H9 (cell line): Measurements from ENCODE around the gene LIMS1. TPM values are rescaled to one million over a fixed set of nuclear protein-coding genes. Genes with fewer than 3 reads are reported as not detected.

Experiments
- DNase-seq: peaks from one replicate; pipeline ENCODE4 v3.0.0-alpha.2; 2017
- H2AFZ ChIP-seq: one replicate; pipeline ENCODE4 v1.6.1; 2013; ENCODE audit warnings: mild to moderate bottlenecking, low read length, control low read depth, moderate library complexity
- H2AK5ac ChIP-seq: 2 replicates; pipeline ENCODE4 v1.6.1; 2013; ENCODE audit warnings: low read length, control low read depth, mixed read lengths; ENCODE audit not compliant: insufficient read length
- H2BK120ac ChIP-seq: one replicate; pipeline ENCODE4 v1.6.1; 2013; ENCODE audit warnings: low read depth, mild to moderate bottlenecking, low read length, control low read depth, inconsistent platforms; ENCODE audit not compliant: poor library complexity, severe bottlenecking
- H2BK12ac ChIP-seq: 2 replicates; pipeline ENCODE4 v1.6.1; 2013; ENCODE audit warnings: low read length, control low read depth, mixed read lengths, low read depth; ENCODE audit not compliant: insufficient read length
- H2BK15ac ChIP-seq: 2 replicates; pipeline ENCODE4 v1.6.1; 2013; ENCODE audit warnings: low read depth, low read length, control low read depth
- H2BK20ac ChIP-seq: one replicate; pipeline ENCODE4 v1.6.1; 2013; ENCODE audit warnings: low read depth, mild to moderate bottlenecking, low read length, control low read depth, inconsistent platforms; ENCODE audit not compliant: poor library complexity, severe bottlenecking
- H2BK5ac ChIP-seq: 2 replicates; pipeline ENCODE4 v1.6.1; 2013; ENCODE audit warnings: low read length, control low read depth, mixed read lengths; ENCODE audit not compliant: insufficient read length
- H3K14ac ChIP-seq: 2 replicates; pipeline ENCODE4 v1.6.1; 2013; ENCODE audit warnings: low read length, control low read depth; ENCODE audit not compliant: insufficient read depth
- H3K18ac ChIP-seq: 2 replicates; pipeline ENCODE4 v1.6.1; 2013; ENCODE audit warnings: low read depth, mild to moderate bottlenecking, mixed read lengths, low read length, control low read depth; ENCODE audit not compliant: insufficient read length
- H3K23ac ChIP-seq: 2 replicates; pipeline ENCODE4 v1.6.1; 2013; ENCODE audit warnings: low read length, control low read depth, mixed read lengths, low read depth; ENCODE audit not compliant: insufficient read length
- H3K23me2 ChIP-seq: 2 replicates; pipeline ENCODE4 v1.6.1; 2013; ENCODE audit warnings: low read depth, mild to moderate bottlenecking, mixed read lengths, low read length, control low read depth; ENCODE audit not compliant: insufficient read length, poor library complexity, severe bottlenecking
- H3K27ac ChIP-seq: 2 replicates; pipeline ENCODE4 v1.5.1; 2013; ENCODE audit warnings: low read length, control low read depth, mixed read lengths, low read depth; ENCODE audit not compliant: insufficient read length
- H3K27me3 ChIP-seq: 2 replicates; pipeline ENCODE4 v1.6.1; 2013; ENCODE audit warnings: low read length, control low read depth, inconsistent platforms; ENCODE audit not compliant: insufficient read depth
- H3K4ac ChIP-seq: 2 replicates; pipeline ENCODE4 v1.6.1; 2013; ENCODE audit warnings: low read depth, mild to moderate bottlenecking, control low read depth, inconsistent platforms, low read length, moderate library complexity
- H3K4me1 ChIP-seq: 2 replicates; pipeline ENCODE4 v1.6.1; 2013; ENCODE audit warnings: low read length, control low read depth, inconsistent platforms; ENCODE audit not compliant: insufficient read depth
- H3K4me2 ChIP-seq: 2 replicates; pipeline ENCODE4 v1.6.1; 2013; ENCODE audit warnings: low read length, control low read depth, mixed read lengths; ENCODE audit not compliant: insufficient read length, insufficient read depth
- H3K56ac ChIP-seq: 2 replicates; pipeline ENCODE4 v1.6.1; 2013; ENCODE audit warnings: low read depth, mild to moderate bottlenecking, mixed read lengths, low read length, control low read depth; ENCODE audit not compliant: insufficient read length
- H3K79me1 ChIP-seq: 2 replicates; pipeline ENCODE4 v1.6.1; 2013; ENCODE audit warnings: low read depth, mild to moderate bottlenecking, moderate library complexity, low read length, control low read depth, inconsistent platforms; ENCODE audit not compliant: insufficient read depth, poor library complexity, severe bottlenecking
- H3K79me2 ChIP-seq: 2 replicates; pipeline ENCODE4 v1.6.1; 2013; ENCODE audit warnings: low read length, control low read depth, inconsistent platforms; ENCODE audit not compliant: insufficient read depth
- H3K9ac ChIP-seq: 2 replicates; pipeline ENCODE4 v1.6.1; 2013; ENCODE audit warnings: low read length, control low read depth, mixed read lengths; ENCODE audit not compliant: insufficient read length; ENCODE audit errors: extremely low read depth
- H3K9me3 ChIP-seq: one replicate; pipeline ENCODE4 v1.6.1; 2013; ENCODE audit warnings: low read depth, low read length, inconsistent platforms; ENCODE audit not compliant: control insufficient read depth
- H3T11ph ChIP-seq: one replicate; pipeline ENCODE4 v1.6.1; 2013; ENCODE audit warnings: mild to moderate bottlenecking, low read length, control low read depth, inconsistent platforms
- H4K20me1 ChIP-seq: one replicate; pipeline ENCODE4 v1.6.1; 2013; ENCODE audit not compliant: control insufficient read depth, insufficient read length, insufficient read depth
- H4K5ac ChIP-seq: 2 replicates; pipeline ENCODE4 v1.6.1; 2013; ENCODE audit warnings: low read depth, mild to moderate bottlenecking, mixed read lengths, low read length, control low read depth; ENCODE audit not compliant: insufficient read length
- H4K8ac ChIP-seq: replicated peaks from 2 replicates; pipeline ENCODE4 v1.6.1; 2013; ENCODE audit warnings: low read length, control low read depth, mixed read lengths, low read depth; ENCODE audit not compliant: insufficient read length
- H4K91ac ChIP-seq: 2 replicates; pipeline ENCODE4 v1.6.1; 2013; ENCODE audit warnings: low read depth, mild to moderate bottlenecking, moderate library complexity, mixed read lengths, low read length, control low read depth; ENCODE audit not compliant: insufficient read length
- H3K27ac Mint-ChIP-seq, 3 experiments: 2 replicates in 2 of 3; 3 replicates in 1 of 3; pipeline ENCODE4 v1.8.0; 2020 to 2021; ENCODE audit warnings: mixed read lengths in 3 of 3, mild to moderate bottlenecking in 1 of 3, moderate library complexity in 1 of 3
- H3K27me3 Mint-ChIP-seq: 2 replicates; pipeline ENCODE4 v1.8.0; 2021; ENCODE audit warnings: low read depth, mild to moderate bottlenecking, moderate library complexity, mixed read lengths
- H3K36me3 Mint-ChIP-seq, 3 experiments: 2 replicates in 2 of 3; 3 replicates in 1 of 3; pipeline ENCODE4 v1.8.0; 2020 to 2021; ENCODE audit warnings: low read depth in 3 of 3, mixed read lengths in 3 of 3; ENCODE audit not compliant: insufficient read depth in 1 of 3
- H3K4me1 Mint-ChIP-seq, 2 experiments: 2 replicates each; pipeline ENCODE4 v1.8.0; 2020; ENCODE audit warnings: mixed read lengths in 2 of 2
- H3K4me3 Mint-ChIP-seq, 2 experiments: 2 replicates in 1 of 2; 3 replicates in 1 of 2; pipeline ENCODE4 v1.8.0; 2020 to 2021; ENCODE audit warnings: mild to moderate bottlenecking in 2 of 2, mixed read lengths in 2 of 2, moderate library complexity in 1 of 2
- H3K9me3 Mint-ChIP-seq, 2 experiments: 2 replicates in 1 of 2; 3 replicates in 1 of 2; pipeline ENCODE4 v1.8.0; 2020; ENCODE audit warnings: mild to moderate bottlenecking in 2 of 2, mixed read lengths in 2 of 2, moderate library complexity in 1 of 2
- CTCF ChIP-seq: fragments of 200-600 bp; sonication (generic); conservative IDR thresholded peaks from 3 replicates; pipeline ENCODE4 v1.8.0; 2021; ENCODE audit warnings: antibody characterized with exemption, mild to moderate bottlenecking
- total RNA-seq: library from RNA; stranded (reverse); gene quantifications from 2 replicates; pipeline ENCODE4 v1.2.1, GENCODE V29; 2021

Gene LIMS1
- total RNA-seq, 1 experiment from 2014 or later, result 37.7 TPM

GRCh38 chr2:108602422-108602821, 68.2 kb downstream of the LIMS1 start:
- Histone ChIP-seq H3K79me1 (no peaks in the 10 kb centered on the region), H2BK12ac (no peak overlapping the region), H3T11ph (no peak overlapping the region), H2BK120ac (no peak overlapping the region), H3K27me3 (no peaks in the 10 kb centered on the region), H3K9ac (no peak overlapping the region), H3K4ac (no peak overlapping the region), H2AFZ (no peak overlapping the region), H3K4me1 (no peaks in the 10 kb centered on the region), H2BK15ac (no peak overlapping the region), H3K9me3 (no peaks in the 10 kb centered on the region), H3K27ac (no peak overlapping the region), H4K5ac (no peak overlapping the region), H3K23ac (no peak overlapping the region), H2BK20ac (no peak overlapping the region), H3K18ac (no peak overlapping the region), H2AK5ac (no peak overlapping the region), H3K79me2 (0 out of 2 replicates have a peak, but pooled peaks cover 1% of the 10 kb centered on the region), H4K91ac (no peak overlapping the region), H3K4me2 (no peak overlapping the region), H2BK5ac (no peak overlapping the region), H3K56ac (no peak overlapping the region), H4K8ac (no peak overlapping the region), H3K23me2 (no peaks in the 10 kb centered on the region), H4K20me1 (no peaks in the 10 kb centered on the region), H3K14ac (no peak overlapping the region)
- DNase-seq, result no peak
- H3K9me3 Mint-ChIP-seq, result peaks cover 0 to 8% of the 10 kb centered on the region in 2 experiments; a peak in 2 of 5 replicates
- peaks cover 6 to 11% of the 10 kb centered on the region in 2 experiments for H3K4me1 Mint-ChIP-seq
- H3K36me3 Mint-ChIP-seq, result peaks cover 0 to 6% (median 0%) of the 10 kb centered on the region in 3 experiments; a peak in 3 of 7 replicates
- H3K27ac Mint-ChIP-seq, result no peak overlapping the region
- no peak for TF ChIP-seq CTCF
- H3K27me3 Mint-ChIP-seq, result no peaks in the 10 kb centered on the region
- no peak overlapping the region for H3K4me3 Mint-ChIP-seq
